ENCODE data around the gene PSAT1.

- TF ChIP-seq POLR2A (IDR thresholded peaks at IDR 0.05): no peak
- TF ChIP-seq, protein P1, sequence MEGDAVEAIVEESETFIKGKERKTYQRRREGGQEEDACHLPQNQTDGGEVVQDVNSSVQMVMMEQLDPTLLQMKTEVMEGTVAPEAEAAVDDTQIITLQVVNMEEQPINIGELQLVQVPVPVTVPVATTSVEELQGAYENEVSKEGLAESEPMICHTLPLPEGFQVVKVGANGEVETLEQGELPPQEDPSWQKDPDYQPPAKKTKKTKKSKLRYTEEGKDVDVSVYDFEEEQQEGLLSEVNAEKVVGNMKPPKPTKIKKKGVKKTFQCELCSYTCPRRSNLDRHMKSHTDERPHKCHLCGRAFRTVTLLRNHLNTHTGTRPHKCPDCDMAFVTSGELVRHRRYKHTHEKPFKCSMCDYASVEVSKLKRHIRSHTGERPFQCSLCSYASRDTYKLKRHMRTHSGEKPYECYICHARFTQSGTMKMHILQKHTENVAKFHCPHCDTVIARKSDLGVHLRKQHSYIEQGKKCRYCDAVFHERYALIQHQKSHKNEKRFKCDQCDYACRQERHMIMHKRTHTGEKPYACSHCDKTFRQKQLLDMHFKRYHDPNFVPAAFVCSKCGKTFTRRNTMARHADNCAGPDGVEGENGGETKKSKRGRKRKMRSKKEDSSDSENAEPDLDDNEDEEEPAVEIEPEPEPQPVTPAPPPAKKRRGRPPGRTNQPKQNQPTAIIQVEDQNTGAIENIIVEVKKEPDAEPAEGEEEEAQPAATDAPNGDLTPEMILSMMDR (IDR thresholded peaks at IDR 0.05): no peak
These were observed 23.2 kb downstream of the PSAT1 start for GRCh38 chr9:78320030-78320693.
